OCI-LY7 (cell line): ENCODE data around the gene CAB39. TPM values are rescaled to one million over a fixed set of nuclear protein-coding genes. Genes with fewer than 3 reads are reported as not detected.

Experiments used
- BruUV-seq: library from RNA; stranded (reverse); fragments of 400-500 nt; replicated peaks from 2 replicates; lab custom pipeline; 2021; lab: Mats Ljungman, UMichigan
- CTCF ChIA-PET: fragments of 300-600 bp; sonication (Branson Sonifier 250); formaldehyde crosslinking; loops from one replicate; lab custom pipeline; 2022; ENCODE audit warnings: antibody characterized with exemption; ENCODE audit not compliant: unreplicated experiment; lab: Charles Lee
- POLR2A ChIA-PET: fragments of 300-600 bp; sonication (Branson Sonifier 250); formaldehyde crosslinking; loops from one replicate; lab custom pipeline; 2022; ENCODE audit warnings: antibody characterized with exemption; lab: Charles Lee
- DNase-seq: peaks from one replicate; pipeline ENCODE4 v3.0.0-alpha.2; 2015; ENCODE audit warnings: low spot score
- H2AFZ ChIP-seq: fragments of 200-600 bp; sonication (generic), shearing (Covaris generic); 2 replicates; pipeline ENCODE4 v1.6.1; 2014; ENCODE audit warnings: mild to moderate bottlenecking, antibody characterized with exemption, low read length, moderate library complexity
- H3K27ac ChIP-seq: fragments of 200-600 bp; sonication (generic); 2 replicates; pipeline ENCODE4 v1.5.1; 2014; ENCODE audit warnings: mixed run types, low read depth, mild to moderate bottlenecking, moderate library complexity, low read length, inconsistent platforms; ENCODE audit not compliant: poor library complexity, severe bottlenecking
- H3K36me3 ChIP-seq: fragments of 200-600 bp; sonication (generic); 2 replicates; pipeline ENCODE4 v1.6.1; 2014; ENCODE audit warnings: mild to moderate bottlenecking, antibody characterized with exemption, low read length, moderate library complexity, mixed read lengths; ENCODE audit not compliant: insufficient read depth
- H3K4me1 ChIP-seq: fragments of 200-600 bp; sonication (generic); 2 replicates; pipeline ENCODE4 v1.5.1; 2014; ENCODE audit warnings: mild to moderate bottlenecking, low read length; ENCODE audit not compliant: insufficient read depth, poor library complexity, severe bottlenecking
- H3K4me2 ChIP-seq: fragments of 200-600 bp; sonication (generic); 2 replicates; pipeline ENCODE4 v1.6.1; 2014; ENCODE audit warnings: mild to moderate bottlenecking, low read length
- H3K4me3 ChIP-seq: fragments of 200-600 bp; sonication (generic); 2 replicates; pipeline ENCODE4 v1.5.1; 2014; ENCODE audit warnings: mild to moderate bottlenecking, low read depth, low read length; ENCODE audit not compliant: poor library complexity, severe bottlenecking
- H3K79me2 ChIP-seq: fragments of 200-600 bp; sonication (generic); 2 replicates; pipeline ENCODE4 v1.6.1; 2016; ENCODE audit warnings: low read depth, mild to moderate bottlenecking, low read length, moderate library complexity, mixed read lengths; ENCODE audit not compliant: insufficient read depth
- H3K9me2 ChIP-seq: fragments of 200-600 bp; sonication (generic); 2 replicates; pipeline ENCODE4 v1.6.1; 2016; ENCODE audit warnings: mild to moderate bottlenecking, low read length, mixed read lengths; ENCODE audit not compliant: insufficient read depth
- H3K9me3 ChIP-seq: fragments of 200-600 bp; sonication (generic); 2 replicates; pipeline ENCODE4 v1.6.1; 2014; ENCODE audit warnings: mild to moderate bottlenecking, mixed run types, low read length, mixed read lengths
- H4K20me1 ChIP-seq: fragments of 200-600 bp; sonication (generic); 2 replicates; pipeline ENCODE4 v1.6.1; 2014; ENCODE audit warnings: mild to moderate bottlenecking, antibody characterized with exemption, low read length, moderate library complexity, mixed read lengths; ENCODE audit not compliant: insufficient read depth
- CTCF ChIP-seq: fragments of 200-600 bp; sonication (generic); conservative IDR thresholded peaks from 2 replicates; pipeline ENCODE4 v1.5.1; 2014; ENCODE audit warnings: mild to moderate bottlenecking, antibody characterized with exemption, low read length, moderate library complexity, mixed read lengths
- EZH2phosphoT487 ChIP-seq: fragments of 200-600 bp; sonication (generic); IDR thresholded peaks from 2 replicates; pipeline ENCODE4 v1.6.1; 2018; ENCODE audit warnings: low read depth, borderline replicate concordance, mild to moderate bottlenecking, mixed run types, antibody characterized with exemption, low read length, moderate library complexity, mixed read lengths
- intact Hi-C: fragments of 100-400 bp; cut with micrococcal nuclease; formaldehyde crosslinking; loops from one replicate; pipeline ENCODE4 v1.10.0; 2022; ENCODE audit not compliant: unreplicated experiment
- total RNA-seq, 2 experiments: library from RNA; depleted of rRNA in 1 of 2; stranded (reverse); fragments of >200 nt in 1 of 2; shearing (Covaris generic) in 1 of 2; gene quantifications; 2 replicates each; pipeline ENCODE4 v1.2.3, GENCODE V29; 2014 to 2022

The CAB39 gene
- total RNA-seq, 2 experiments from 2014 or later, result 39.3 to 53.4 TPM

- Histone ChIP-seq H3K9me3 (no peaks in the 10 kb centered on the region), H4K20me1 (no peaks in the 10 kb centered on the region), H3K9me2 (no peaks in the 10 kb centered on the region), H3K4me2 (no peak overlapping the region), H3K36me3 (no peaks in the 10 kb centered on the region), H3K4me3 (no peak overlapping the region), H3K27ac (no peak overlapping the region), H3K4me1 (no peaks in the 10 kb centered on the region), H3K79me2 (no peaks in the 10 kb centered on the region), H2AFZ (no peak overlapping the region)
- CTCF ChIA-PET, result no interaction called here
- intact Hi-C loops, result no loop called here
- POLR2A ChIA-PET, result interaction anchor here (0.6 kb wide), 1 partner anchor 12 kb away, joined by 3 read pairs; no protein-coding TSS in a partner anchor
- TF ChIP-seq EZH2phosphoT487 (no peak), CTCF (no peak)
- no peak for DNase-seq
- no TSS peak for BruUV-seq
Observed at GRCh38 chr2:230674966-230675672, 37.5 kb upstream of the CAB39 start.

GRCh38 chr2:230676546-230676945 is 36.1 kb upstream of the CAB39 start:
- Histone ChIP-seq H3K4me3 (no peak overlapping the region), H3K9me3 (no peaks in the 10 kb centered on the region), H3K27ac (no peak overlapping the region), H2AFZ (no peak overlapping the region), H3K79me2 (no peaks in the 10 kb centered on the region), H3K9me2 (no peaks in the 10 kb centered on the region), H4K20me1 (no peaks in the 10 kb centered on the region), H3K4me2 (no peak overlapping the region), H3K36me3 (no peaks in the 10 kb centered on the region), H3K4me1 (no peaks in the 10 kb centered on the region)
- intact Hi-C loops, result no loop called here
- TF ChIP-seq EZH2phosphoT487 (no peak), CTCF (no peak)
- no TSS peak for BruUV-seq
- DNase-seq, result no peak
- CTCF ChIA-PET, result no interaction called here
- POLR2A ChIA-PET, result interaction anchor here (1.1 kb wide), 1 partner anchor 493 kb away, joined by 3 read pairs; no protein-coding TSS in a partner anchor

GRCh38 chr2:230677201-230677946 is 35.3 kb upstream of the CAB39 start:
- ChIA-PET POLR2A (interaction anchor here (0.6 to 1.1 kb wide), 2 partner anchors 494 to 1814 kb away, joined by 3 read pairs; no protein-coding TSS in a partner anchor), CTCF (no interaction called here)
- no peaks in the 10 kb centered on the region for H4K20me1 ChIP-seq
- intact Hi-C loops, result no loop called here
- no peaks in the 10 kb centered on the region for H3K9me2 ChIP-seq
- no peak overlapping the region for H3K4me3 ChIP-seq
- TF ChIP-seq EZH2phosphoT487 (no peak), CTCF (no peak)
- H3K4me2 ChIP-seq, result no peak overlapping the region
- no peak overlapping the region for H3K27ac ChIP-seq
- no peaks in the 10 kb centered on the region for H3K9me3 ChIP-seq
- H3K36me3 ChIP-seq, result no peaks in the 10 kb centered on the region
- H3K79me2 ChIP-seq, result no peaks in the 10 kb centered on the region
- no peaks in the 10 kb centered on the region for H3K4me1 ChIP-seq
- BruUV-seq, result no TSS peak
- no peak for DNase-seq
- no peak overlapping the region for H2AFZ ChIP-seq
